ENCODE measurements around the gene PGR. TPM values are rescaled to one million over a fixed set of nuclear protein-coding genes. Genes with fewer than 3 reads are reported as not detected.

The PGR gene
- total RNA-seq, 6 experiments from 2014 or later = not detected

GRCh38 chr11:101138245-101138930 lies 8.8 kb upstream of the PGR start:
- Mint-ChIP-seq H3K4me3 (no peak overlapping the region), H3K9me3 (peaks cover 10% of the 10 kb centered on the region; the same call in 1 of the 2 replicates), H3K27me3 (ENCODE audit: insufficient read depth) (no peaks in the 10 kb centered on the region), H3K27ac (no peak overlapping the region), H3K4me1 (ENCODE audit: low read depth) (no peaks in the 10 kb centered on the region), H3K36me3 (ENCODE audit: low read depth) (no peaks in the 10 kb centered on the region)
- no peak for DNase-seq
- TF ChIP-seq CTCF (IDR thresholded peaks at IDR 0.05) = no peak

- H3K9me3 Mint-ChIP-seq = peaks cover 10% of the 10 kb centered on the region; the same call in 1 of the 2 replicates
These were observed 3.6 kb upstream of the PGR start for GRCh38 chr11:101133190-101133589.

GRCh38 chr11:101128571-101129202 lies 926 bp downstream of the PGR start:
- no peak for TF ChIP-seq CTCF (IDR thresholded peaks at IDR 0.05)
- Mint-ChIP-seq H3K27ac (no peak overlapping the region), H3K4me1 (ENCODE audit: low read depth) (no peaks in the 10 kb centered on the region), H3K27me3 (ENCODE audit: insufficient read depth) (peaks cover 14% of the 10 kb centered on the region), H3K9me3 (no peaks in the 10 kb centered on the region; the same call in 1 of the 2 replicates), H3K4me3 (no peak overlapping the region), H3K36me3 (ENCODE audit: low read depth) (no peaks in the 10 kb centered on the region)
- DNase-seq = no peak

More at GRCh38 chr11:101133190-101133589, 3.6 kb upstream of the PGR start:
- H3K27ac Mint-ChIP-seq = no peak overlapping the region
- DNase-seq = no peak
- no peak overlapping the region for H3K4me3 Mint-ChIP-seq
- no peak for TF ChIP-seq CTCF (IDR thresholded peaks at IDR 0.05)
- no peaks in the 10 kb centered on the region for H3K36me3 Mint-ChIP-seq (ENCODE audit: low read depth)
- peaks cover 7% of the 10 kb centered on the region for H3K27me3 Mint-ChIP-seq (ENCODE audit: insufficient read depth)
- H3K4me1 Mint-ChIP-seq (ENCODE audit: low read depth) = no peaks in the 10 kb centered on the region

- TF ChIP-seq CTCF (IDR thresholded peaks at IDR 0.05) = no peak
- H3K36me3 Mint-ChIP-seq (ENCODE audit: low read depth) = no peaks in the 10 kb centered on the region
These were observed 1.7 kb downstream of the PGR start for GRCh38 chr11:101127699-101128570.

GRCh38 chr11:101127197-101127698 lies 2.4 kb downstream of the PGR start:
- H3K27me3 Mint-ChIP-seq (ENCODE audit: insufficient read depth) = peaks cover 13% of the 10 kb centered on the region; the same call in 1 of the 2 replicates
- H3K4me3 Mint-ChIP-seq = peak overlapping the region; percentile 64
- no peaks in the 10 kb centered on the region; the same call in 1 of the 2 replicates for H3K9me3 Mint-ChIP-seq
- no peak overlapping the region for H3K27ac Mint-ChIP-seq
- DNase-seq = no peak
- no peaks in the 10 kb centered on the region for H3K4me1 Mint-ChIP-seq (ENCODE audit: low read depth)
- no peak for TF ChIP-seq CTCF (IDR thresholded peaks at IDR 0.05)
- H3K36me3 Mint-ChIP-seq (ENCODE audit: low read depth) = no peaks in the 10 kb centered on the region

More at GRCh38 chr11:101127699-101128570, 1.7 kb downstream of the PGR start:
- H3K9me3 Mint-ChIP-seq = no peaks in the 10 kb centered on the region; the same call in 1 of the 2 replicates
- no peak for DNase-seq
- no peaks in the 10 kb centered on the region for H3K4me1 Mint-ChIP-seq (ENCODE audit: low read depth)
- H3K27me3 Mint-ChIP-seq (ENCODE audit: insufficient read depth) = peaks cover 13% of the 10 kb centered on the region; the same call in 1 of the 2 replicates
- no peak overlapping the region for H3K4me3 Mint-ChIP-seq
- H3K27ac Mint-ChIP-seq = no peak overlapping the region
